ENCODE measurements around the gene PPT1.

- TF ChIP-seq CTCF (IDR thresholded peaks at IDR 0.05) (no peak), POLR2A (IDR thresholded peaks at IDR 0.05) (no peak)
Observed at GRCh38 chr1:40058097-40058452, 39.0 kb downstream of the PPT1 start.
